Body of pancreas (tissue), 4 donors: ENCODE data around the gene MED27. TPM values are rescaled to one million over a fixed set of nuclear protein-coding genes. Genes with fewer than 3 reads are reported as not detected.

Experiments
- ATAC-seq: fragments of 150-250 bp; one replicate; pipeline ENCODE4 v1.9.1; 2016
- DNase-seq, 4 donors: peaks; one replicate each; pipeline ENCODE4 v3.0.0-alpha.2; 2019
- H3K27ac ChIP-seq, 4 donors: fragments of 200-600 bp; sonication (generic); 1 replicate in 3 of 4; 2 replicates in 1 of 4; pipeline versions ENCODE4 v1.5.1 to v1.6.1; 2016 to 2019; ENCODE audit warnings: mild to moderate bottlenecking in 1 of 4, mixed read lengths in 1 of 4, moderate library complexity in 1 of 4
- H3K27me3 ChIP-seq, 2 donors: fragments of 200-600 bp; sonication (generic); one replicate each; pipeline ENCODE4 v1.6.0; 2016; ENCODE audit warnings: mild to moderate bottlenecking in 1 of 2
- H3K36me3 ChIP-seq, 2 donors: fragments of 200-600 bp; sonication (generic); replicated peaks in 1 of 2; 2 replicates each; pipeline ENCODE4 v1.5.1; 2016; ENCODE audit warnings: low read depth in 2 of 2; ENCODE audit not compliant: insufficient read depth in 1 of 2
- H3K4me1 ChIP-seq: fragments of 200-600 bp; sonication (generic); one replicate; pipeline ENCODE4 v1.6.0; 2016
- H3K4me3 ChIP-seq, 2 donors: fragments of 200-600 bp; sonication (generic); 1 replicate in 1 of 2; 2 replicates in 1 of 2; pipeline ENCODE4 v1.5.1; 2016 to 2019
- H3K9me3 ChIP-seq, 3 donors: fragments of 200-600 bp; sonication (generic); 1 replicate in 2 of 3; 2 replicates in 1 of 3; pipeline ENCODE4 v1.5.1; 2016
- POLR2A ChIP-seq, 3 donors: fragments of 450-650 bp; IDR thresholded peaks; one replicate each; pipeline ENCODE4 v1.6.1; 2016; ENCODE audit warnings: antibody characterized with exemption in 3 of 3, mild to moderate bottlenecking in 2 of 3
- WGBS, 2 donors: methylation state at CpG; one replicate each; pipeline ENCODE4 v1.1.5; 2017; 5-methylcytosine and 5-hydroxymethylcytosine counted together
- intact Hi-C: fragments of 100-400 bp; cut with DNase I; formaldehyde crosslinking; loops from one replicate; pipeline ENCODE4 v1.15.1; 2023
- total RNA-seq, 2 donors: library from RNA; depleted of rRNA; stranded (reverse); fragments of >200 nt; gene quantifications; one replicate each; pipeline ENCODE4 v1.1.0, GENCODE V29; 2016
- TF ChIP-seq, protein P1 (sequence below), 7 experiments: fragments of 450-650 bp in 4 of 7; fragments of 200-600 bp in 3 of 7; sonication (generic) in 3 of 7; IDR thresholded peaks; one replicate each; pipeline ENCODE4 v1.5.1; 2016 to 2019; ENCODE audit warnings: antibody characterized with exemption in 7 of 7

Gene MED27
- total RNA-seq, 2 donors from 2014 or later, result 3.4 to 11.5 TPM

GRCh38 chr9:131870156-131870555 is 209.5 kb downstream of the MED27 start:
- intact Hi-C loops, result no loop called here
- Histone ChIP-seq H3K36me3 (no peaks in the 10 kb centered on the region), H3K4me3 (no peak overlapping the region), H3K4me1 (no peaks in the 10 kb centered on the region), H3K27ac (no peak overlapping the region), H3K9me3 (no peaks in the 10 kb centered on the region), H3K27me3 (no peaks in the 10 kb centered on the region)
- WGBS, 2 donors, result 87 to 95% methylated on average over 6 to 12 of the region's 12 CpGs
- DNase-seq (no peak), ATAC-seq (no peak)
- TF ChIP-seq POLR2A (IDR thresholded peaks at IDR 0.05), result no peak
- TF ChIP-seq, protein P1, sequence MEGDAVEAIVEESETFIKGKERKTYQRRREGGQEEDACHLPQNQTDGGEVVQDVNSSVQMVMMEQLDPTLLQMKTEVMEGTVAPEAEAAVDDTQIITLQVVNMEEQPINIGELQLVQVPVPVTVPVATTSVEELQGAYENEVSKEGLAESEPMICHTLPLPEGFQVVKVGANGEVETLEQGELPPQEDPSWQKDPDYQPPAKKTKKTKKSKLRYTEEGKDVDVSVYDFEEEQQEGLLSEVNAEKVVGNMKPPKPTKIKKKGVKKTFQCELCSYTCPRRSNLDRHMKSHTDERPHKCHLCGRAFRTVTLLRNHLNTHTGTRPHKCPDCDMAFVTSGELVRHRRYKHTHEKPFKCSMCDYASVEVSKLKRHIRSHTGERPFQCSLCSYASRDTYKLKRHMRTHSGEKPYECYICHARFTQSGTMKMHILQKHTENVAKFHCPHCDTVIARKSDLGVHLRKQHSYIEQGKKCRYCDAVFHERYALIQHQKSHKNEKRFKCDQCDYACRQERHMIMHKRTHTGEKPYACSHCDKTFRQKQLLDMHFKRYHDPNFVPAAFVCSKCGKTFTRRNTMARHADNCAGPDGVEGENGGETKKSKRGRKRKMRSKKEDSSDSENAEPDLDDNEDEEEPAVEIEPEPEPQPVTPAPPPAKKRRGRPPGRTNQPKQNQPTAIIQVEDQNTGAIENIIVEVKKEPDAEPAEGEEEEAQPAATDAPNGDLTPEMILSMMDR (IDR thresholded peaks at IDR 0.05), result no peak

- no peaks in the 10 kb centered on the region for H3K4me1 ChIP-seq
- no peaks in the 10 kb centered on the region for H3K9me3 ChIP-seq
- ATAC-seq (no peak), DNase-seq (no peak)
- WGBS, 2 donors, result 91% methylated on average over 8 of the region's 8 CpGs
- H3K27me3 ChIP-seq, result no peaks in the 10 kb centered on the region
- no peaks in the 10 kb centered on the region for H3K36me3 ChIP-seq
- TF ChIP-seq, protein P1 (IDR thresholded peaks at IDR 0.05), result no peak
- TF ChIP-seq POLR2A (IDR thresholded peaks at IDR 0.05), result no peak
- intact Hi-C loops, result no loop called here
- H3K27ac ChIP-seq, result no peak overlapping the region
- no peak overlapping the region for H3K4me3 ChIP-seq
Measured at GRCh38 chr9:131869348-131869747, 210.3 kb downstream of the MED27 start.

DNA sequence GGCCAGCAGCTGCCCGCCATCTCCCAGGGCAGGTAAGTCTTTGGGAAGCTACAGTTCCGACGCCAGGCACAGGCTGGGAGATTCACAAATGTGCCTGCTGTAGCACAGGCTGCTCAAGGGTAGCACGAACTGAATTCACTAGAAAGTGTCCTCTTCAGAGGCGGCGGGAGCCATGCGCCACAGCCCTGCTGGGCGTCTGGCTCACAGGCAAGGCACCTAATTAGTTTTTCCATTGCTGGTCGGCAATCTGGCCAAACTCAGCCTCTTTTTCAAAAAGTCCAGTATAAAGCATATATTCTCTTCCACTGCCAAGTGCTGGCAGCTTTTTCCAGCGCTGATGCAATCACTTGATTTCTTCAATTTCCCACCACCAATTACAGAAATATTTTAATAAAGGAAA is 210.9 kb downstream of the MED27 start:
- TF ChIP-seq, protein P1 (IDR thresholded peaks at IDR 0.05), result no peak
- TF ChIP-seq POLR2A (IDR thresholded peaks at IDR 0.05), result no peak
- intact Hi-C loops, result no loop called here
- no peak for ATAC-seq

DNA sequence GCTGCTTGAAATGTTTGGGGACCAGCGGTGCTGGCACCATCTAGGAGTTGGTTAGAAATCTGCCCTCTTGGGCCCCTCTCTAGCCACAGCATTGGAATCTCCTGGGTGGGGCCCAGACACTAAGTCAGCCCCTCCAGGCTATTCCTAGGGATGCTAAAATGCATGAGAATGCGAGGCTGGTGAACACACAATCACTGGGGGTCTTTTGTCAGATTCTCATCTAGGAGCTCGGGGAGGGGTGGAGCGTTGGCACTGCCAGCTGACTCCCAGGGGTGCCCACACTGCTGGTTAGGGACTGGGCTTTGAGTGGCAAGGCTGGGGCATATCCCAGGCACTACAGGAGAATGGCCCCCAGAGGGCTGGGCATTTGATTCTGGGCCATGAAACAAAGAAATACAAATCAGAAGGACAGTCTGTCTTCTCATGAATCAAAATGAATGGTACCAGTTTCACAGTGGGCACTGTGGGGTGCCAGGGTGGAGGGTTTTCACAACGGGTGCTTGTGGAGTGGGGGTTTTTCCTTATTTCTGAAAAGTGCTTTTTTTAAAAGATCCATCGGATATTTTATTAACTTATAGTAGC is 212.0 kb downstream of the MED27 start:
- TF ChIP-seq POLR2A (IDR thresholded peaks at IDR 0.05), result no peak
- TF ChIP-seq, protein P1 (IDR thresholded peaks at IDR 0.05), result no peak
- WGBS, 2 donors, result 92 to 99% methylated on average over 6 of the region's 6 CpGs
- DNase-seq (no peak), ATAC-seq (no peak)
- Histone ChIP-seq H3K4me3 (no peak overlapping the region), H3K9me3 (no peaks in the 10 kb centered on the region), H3K36me3 (no peaks in the 10 kb centered on the region), H3K27ac (no peak overlapping the region), H3K4me1 (no peaks in the 10 kb centered on the region), H3K27me3 (no peaks in the 10 kb centered on the region)
- intact Hi-C loops, result no loop called here

More for the DNA sequence above, 210.9 kb downstream of the MED27 start:
- Histone ChIP-seq H3K27me3 (no peaks in the 10 kb centered on the region), H3K4me3 (no peak overlapping the region), H3K4me1 (no peaks in the 10 kb centered on the region), H3K27ac (no peak overlapping the region), H3K9me3 (no peaks in the 10 kb centered on the region), H3K36me3 (no peaks in the 10 kb centered on the region)
- 77 to 89% methylated on average over 8 to 10 of the region's 10 CpGs for WGBS, 2 donors
- DNase-seq, result no peak
